D721Med (cell line): Measurements from ENCODE around the gene NTRK2.

Experiments used
- DNase-seq: peaks from one replicate; pipeline ENCODE4 v3.0.0; 2011; ENCODE audit warnings: low spot score; ENCODE audit not compliant: insufficient read length
- FAIRE-seq: peaks from 2 replicates; lab custom pipeline; 2011; peaks lifted over from hg19 to GRCh38; lab: Jason Lieb, UNC
- CTCF ChIP-seq: IDR thresholded peaks from 2 replicates; pipeline ENCODE4 v1.5.1; 2012; ENCODE audit warnings: mild to moderate bottlenecking, control low read depth; ENCODE audit not compliant: insufficient read depth; ENCODE audit errors: missing control alignments

Gene NTRK2

GRCh38 chr9:84818791-84819190, 149.3 kb downstream of the NTRK2 start:
- TF ChIP-seq CTCF, result no peak
- DNase-seq (no peak), FAIRE-seq (no peak)

GRCh38 chr9:84819491-84819991, 150.0 kb downstream of the NTRK2 start:
- TF ChIP-seq CTCF, result no peak
- no peak for FAIRE-seq
- DNase-seq, result no peak

DNA sequence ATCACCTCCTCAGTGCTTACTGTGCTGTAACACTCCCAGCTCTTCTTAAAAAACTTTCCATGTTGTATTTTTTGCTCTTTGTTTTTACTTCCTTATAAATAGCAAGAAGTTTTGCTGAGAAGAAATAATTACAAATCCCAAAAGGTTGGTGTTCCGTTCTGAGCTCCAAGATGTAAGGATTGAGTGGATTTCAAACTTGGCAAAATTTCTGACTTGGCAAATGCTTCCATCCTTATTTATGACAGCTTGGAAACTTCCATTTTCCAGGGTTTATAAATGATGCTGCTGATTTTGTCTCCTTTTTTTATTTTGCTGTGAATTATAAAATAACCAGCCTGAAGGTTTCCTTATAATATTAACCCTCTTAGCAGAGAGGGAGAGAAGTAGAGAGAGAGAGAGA, 151.9 kb downstream of the NTRK2 start:
- no peak for DNase-seq
- no peak for FAIRE-seq
- no peak for TF ChIP-seq CTCF

DNA sequence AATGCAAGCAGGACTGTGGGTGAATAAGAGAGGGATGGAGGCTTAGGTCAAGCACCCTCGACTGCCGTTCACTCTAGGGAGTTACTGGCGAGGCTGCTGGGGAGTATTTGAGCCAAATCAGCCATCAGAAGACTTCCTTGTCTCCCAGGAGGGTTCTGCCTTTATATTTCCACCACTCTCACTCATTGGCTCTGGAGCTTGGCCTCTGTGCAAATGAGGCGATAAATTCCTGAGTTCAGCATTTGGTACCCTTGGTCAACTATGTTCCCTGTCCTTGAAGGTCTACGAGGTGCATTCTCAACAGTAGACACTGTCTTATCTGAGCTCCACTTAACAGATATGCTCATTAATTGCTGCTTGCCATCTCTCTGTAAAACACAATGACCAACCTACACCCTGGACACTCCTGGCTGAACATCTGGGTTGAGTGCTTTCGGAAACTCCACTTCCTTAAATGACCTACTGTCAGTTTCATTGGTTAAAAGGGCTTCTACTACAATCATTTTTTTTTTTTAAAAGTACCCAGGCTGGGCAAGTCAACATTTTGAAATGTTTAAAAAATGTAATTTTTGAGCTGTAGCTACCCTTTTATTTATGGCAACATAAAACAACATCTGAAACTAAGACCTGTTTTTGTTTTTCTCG, 153.2 kb downstream of the NTRK2 start:
- no peak for TF ChIP-seq CTCF
- FAIRE-seq, result no peak
- DNase-seq, result no peak

- FAIRE-seq, result no peak
- no peak for TF ChIP-seq CTCF
- DNase-seq, result no peak
These were observed 154.1 kb downstream of the NTRK2 start for GRCh38 chr9:84823421-84824271.

GRCh38 chr9:84827216-84827765, 157.8 kb downstream of the NTRK2 start:
- DNase-seq (no peak), FAIRE-seq (no peak)
- TF ChIP-seq CTCF, result no peak
